ENCODE measurements around the gene ING4.
A peak's percentile ranks its signal among the peaks of the same experiment; 100 is the strongest.

The ING4 gene

DNA sequence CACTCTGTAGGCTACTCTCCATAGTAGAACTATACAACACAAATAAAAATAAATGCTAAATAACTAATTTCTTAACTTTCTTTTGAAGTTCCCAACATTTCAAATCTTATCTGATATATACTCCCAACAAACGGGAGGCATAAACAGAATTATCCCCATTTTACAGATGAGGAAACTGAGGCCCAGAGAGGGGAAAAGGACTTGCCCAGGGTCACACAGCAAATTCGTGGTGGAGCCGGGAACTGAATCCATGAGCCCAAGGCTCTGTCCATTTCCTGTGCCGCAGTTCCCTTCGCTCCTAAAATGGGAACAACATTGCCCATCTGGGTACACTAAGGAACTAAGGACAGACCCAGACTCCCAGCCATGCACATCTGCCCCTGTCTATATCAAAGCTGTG, 14.0 kb upstream of the ING4 start:
- Histone ChIP-seq H3K4me3 (ENCODE audit: low read depth in 1 of 2, low read length in 1 of 2) (no peak overlapping the region), H3K27ac (no peak overlapping the region), H3K36me3 (peaks cover 84% of the 10 kb centered on the region)

DNA sequence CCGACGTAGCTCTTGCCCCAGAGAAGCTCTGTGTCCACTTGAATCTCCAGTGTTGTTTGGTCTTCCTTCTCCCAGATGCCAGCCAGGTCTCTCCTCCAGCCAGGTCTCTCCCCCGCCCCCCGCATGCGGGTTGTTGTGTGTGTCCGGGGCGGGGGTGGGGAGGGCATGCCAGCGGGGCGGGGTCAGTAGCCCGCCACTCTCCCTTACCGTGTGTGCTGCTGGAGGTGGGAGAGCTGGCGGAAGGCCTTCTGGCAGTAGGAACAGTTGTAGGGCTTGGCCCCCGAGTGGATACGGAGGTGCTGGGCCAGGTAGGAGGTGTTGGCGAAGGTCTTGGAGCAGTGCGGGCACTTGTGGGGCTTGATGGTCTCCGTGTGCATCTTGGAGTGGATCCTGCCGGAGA, 9.2 kb upstream of the ING4 start:
- H3K4me1 ChIP-seq (ENCODE audit: control insufficient read depth in 1 of 2, insufficient read depth in 1 of 2, low read depth in 1 of 2, low read length in 1 of 2), result peaks cover 14 to 20% of the 10 kb centered on the region in 2 experiments
- no peak overlapping the region for H3K4me3 ChIP-seq (ENCODE audit: low read depth in 1 of 2, low read length in 1 of 2)
- no peak for TF ChIP-seq CTCF (IDR thresholded peaks at IDR 0.05)
- H3K27me3 ChIP-seq, result no peaks in the 10 kb centered on the region
- no peak overlapping the region for H3K27ac ChIP-seq
- H3K9me3 ChIP-seq, result no peaks in the 10 kb centered on the region
- H3K36me3 ChIP-seq, result peaks cover 99% of the 10 kb centered on the region

More for the DNA sequence above, 14.0 kb upstream of the ING4 start:
- H3K9me3 ChIP-seq, result no peaks in the 10 kb centered on the region
- H3K27me3 ChIP-seq, result no peaks in the 10 kb centered on the region
- peaks cover 16 to 17% of the 10 kb centered on the region in 2 experiments for H3K4me1 ChIP-seq (ENCODE audit: control insufficient read depth in 1 of 2, insufficient read depth in 1 of 2, low read depth in 1 of 2, low read length in 1 of 2)
- TF ChIP-seq CTCF (IDR thresholded peaks at IDR 0.05), result no peak

- H3K36me3 ChIP-seq, result peaks cover 66% of the 10 kb centered on the region
- no peak overlapping the region for H3K4me3 ChIP-seq (ENCODE audit: low read depth in 1 of 2, low read length in 1 of 2)
- peak overlapping the region; percentile 78 for H3K27ac ChIP-seq
- TF ChIP-seq CTCF (IDR thresholded peaks at IDR 0.05), result no peak
- no peaks in the 10 kb centered on the region for H3K9me3 ChIP-seq
- H3K27me3 ChIP-seq, result no peaks in the 10 kb centered on the region
- H3K4me1 ChIP-seq (ENCODE audit: control insufficient read depth in 1 of 2, insufficient read depth in 1 of 2, low read depth in 1 of 2, low read length in 1 of 2), result peaks cover 50 to 59% of the 10 kb centered on the region in 2 experiments
Measured at GRCh38 chr12:6667559-6668210, 4.8 kb upstream of the ING4 start.

DNA sequence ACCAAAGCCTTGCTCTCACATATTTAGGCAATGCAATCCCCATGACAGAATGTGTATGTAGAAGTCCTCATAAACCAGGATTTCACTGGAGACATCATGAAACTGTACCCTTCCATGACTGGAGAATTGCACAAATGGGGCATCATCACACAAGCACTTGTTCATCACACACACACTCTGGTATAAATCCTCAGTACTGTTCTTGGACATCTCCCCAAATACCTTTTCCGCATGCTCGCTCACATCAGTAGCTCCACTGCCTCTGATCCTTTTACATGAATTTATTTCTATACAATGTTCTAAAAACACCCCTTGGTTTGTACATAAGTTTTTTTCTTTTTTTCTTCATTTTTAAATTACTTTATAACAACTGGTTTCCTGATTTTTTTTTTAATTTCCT, 3.3 kb upstream of the ING4 start:
- TF ChIP-seq CTCF (IDR thresholded peaks at IDR 0.05), result no peak
- no peak overlapping the region for H3K4me3 ChIP-seq (ENCODE audit: low read depth in 1 of 2, low read length in 1 of 2)
- H3K27ac ChIP-seq, result peak overlapping the region; percentile 89
- peaks cover 59 to 67% of the 10 kb centered on the region in 2 experiments for H3K4me1 ChIP-seq (ENCODE audit: control insufficient read depth in 1 of 2, insufficient read depth in 1 of 2, low read depth in 1 of 2, low read length in 1 of 2)
- no peaks in the 10 kb centered on the region for H3K9me3 ChIP-seq
- H3K36me3 ChIP-seq, result peaks cover 51% of the 10 kb centered on the region
- H3K27me3 ChIP-seq, result no peaks in the 10 kb centered on the region

DNA sequence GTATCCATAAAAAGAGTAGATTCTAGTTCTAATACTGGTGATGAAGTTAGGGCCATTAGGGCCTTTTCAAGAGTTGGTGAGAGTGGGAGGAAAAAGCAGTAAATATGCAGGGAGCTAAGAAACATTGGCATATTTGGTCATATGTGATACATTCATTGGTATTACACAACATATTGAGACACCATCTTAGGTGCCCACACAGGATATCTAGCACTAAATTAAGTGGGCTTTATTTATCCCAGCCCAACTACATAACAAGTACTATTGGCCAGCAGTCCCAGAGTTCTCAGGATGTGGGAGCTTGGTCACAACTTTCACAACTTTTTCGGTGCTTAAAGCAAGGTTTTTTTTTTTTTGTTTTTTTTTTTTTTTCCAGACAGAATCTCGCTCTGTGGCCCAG, 2.0 kb upstream of the ING4 start:
- Histone ChIP-seq H3K9me3 (no peaks in the 10 kb centered on the region), H3K36me3 (peaks cover 38% of the 10 kb centered on the region), H3K27me3 (no peaks in the 10 kb centered on the region), H3K27ac (peak overlapping the region; percentile 89), H3K4me3 (ENCODE audit: low read depth in 1 of 2, low read length in 1 of 2) (no peak overlapping the region), H3K4me1 (ENCODE audit: control insufficient read depth in 1 of 2, insufficient read depth in 1 of 2, low read depth in 1 of 2, low read length in 1 of 2) (peaks cover 59 to 67% of the 10 kb centered on the region in 2 experiments)
- TF ChIP-seq CTCF (IDR thresholded peaks at IDR 0.05), result no peak

All from neutrophil (primary cell).